Loucy (cell line): ENCODE measurements around the gene TTLL3.
A peak's percentile ranks its signal among the peaks of the same experiment; 100 is the strongest.

Experiments
- H2AFZ ChIP-seq: fragments of 200-600 bp; sonication (generic); 2 replicates; pipeline ENCODE4 v1.6.0; 2016; ENCODE audit warnings: antibody characterized with exemption, mild to moderate bottlenecking, low read length, moderate library complexity
- H3F3A ChIP-seq: fragments of 200-600 bp; 2 replicates; pipeline ENCODE4 v1.6.0; 2016; ENCODE audit warnings: antibody characterized with exemption, low read depth, mild to moderate bottlenecking
- H3K27me3 ChIP-seq: fragments of 200-600 bp; sonication (generic); 2 replicates; pipeline ENCODE4 v1.6.1; 2014; ENCODE audit warnings: low read length, mild to moderate bottlenecking; ENCODE audit not compliant: insufficient read depth, poor library complexity, severe bottlenecking
- H3K36me3 ChIP-seq: fragments of 200-600 bp; sonication (generic); 2 replicates; pipeline ENCODE4 v1.6.1; 2016; ENCODE audit warnings: low read length; ENCODE audit not compliant: insufficient read depth
- H3K4me1 ChIP-seq: fragments of 200-600 bp; sonication (generic); 2 replicates; pipeline ENCODE4 v1.5.1; 2014; ENCODE audit warnings: low read length, mild to moderate bottlenecking; ENCODE audit not compliant: insufficient read depth, poor library complexity, severe bottlenecking
- H3K4me2 ChIP-seq: fragments of 200-600 bp; sonication (generic); 2 replicates; pipeline ENCODE4 v1.6.0; 2014; ENCODE audit warnings: antibody characterized with exemption, low read length, low read depth, mild to moderate bottlenecking; ENCODE audit not compliant: poor library complexity, severe bottlenecking
- H3K4me3 ChIP-seq: fragments of 200-600 bp; sonication (generic); 2 replicates; pipeline ENCODE4 v1.5.1; 2014; ENCODE audit warnings: low read length, mild to moderate bottlenecking, mixed read lengths; ENCODE audit not compliant: poor library complexity, severe bottlenecking
- H3K79me2 ChIP-seq: fragments of 200-600 bp; sonication (generic); 2 replicates; pipeline ENCODE4 v1.6.1; 2014; ENCODE audit warnings: low read length; ENCODE audit not compliant: insufficient read depth
- H3K9ac ChIP-seq: fragments of 200-600 bp; sonication (generic); 2 replicates; pipeline ENCODE4 v1.6.0; 2014; ENCODE audit warnings: mild to moderate bottlenecking, low read depth, low read length, moderate library complexity; ENCODE audit not compliant: poor library complexity, severe bottlenecking
- H3K9me2 ChIP-seq: fragments of 200-600 bp; sonication (generic); replicated peaks from 2 replicates; pipeline ENCODE4 v1.6.1; 2016; ENCODE audit warnings: low read depth, low read length, mixed read lengths
- H3K9me3 ChIP-seq: fragments of 200-600 bp; sonication (generic); 2 replicates; pipeline ENCODE4 v1.6.1; 2014; ENCODE audit warnings: mild to moderate bottlenecking, antibody characterized with exemption, low read length, low read depth; ENCODE audit not compliant: insufficient read depth
- H4K20me1 ChIP-seq: fragments of 200-600 bp; sonication (generic); 2 replicates; pipeline ENCODE4 v1.6.0; 2014; ENCODE audit warnings: antibody characterized with exemption, low read length, mild to moderate bottlenecking; ENCODE audit not compliant: insufficient read depth, poor library complexity, severe bottlenecking
- EZH2phosphoT487 ChIP-seq: fragments of 200-600 bp; IDR thresholded peaks from 2 replicates; pipeline ENCODE4 v1.6.1; 2018; ENCODE audit warnings: antibody characterized with exemption, mild to moderate bottlenecking, moderate library complexity, borderline replicate concordance
- TF ChIP-seq, protein P1 (sequence below): fragments of 200-600 bp; sonication (generic); conservative IDR thresholded peaks from 2 replicates; pipeline ENCODE4 v1.5.1; 2014; ENCODE audit warnings: mild to moderate bottlenecking, antibody characterized with exemption, low read length

The TTLL3 gene

DNA sequence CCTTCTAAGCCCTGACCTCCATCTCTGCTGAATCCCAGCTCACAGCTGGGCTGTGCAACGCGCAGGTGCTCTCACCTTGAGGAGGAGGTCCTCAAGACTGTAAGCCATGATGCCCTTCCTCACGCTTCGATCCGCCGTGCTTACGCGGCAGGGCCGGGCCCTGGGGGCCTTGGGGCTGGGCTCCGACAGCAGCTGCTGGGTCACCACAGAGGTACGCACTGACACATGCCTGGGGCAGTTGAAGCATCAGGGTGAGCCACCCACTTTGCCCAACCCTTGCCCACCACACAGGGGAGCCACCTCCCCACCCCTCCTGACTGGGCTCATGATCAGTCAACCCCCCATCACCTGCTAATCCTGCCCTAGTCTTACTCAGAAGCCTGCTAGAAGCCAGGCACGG is 66.9 kb downstream of the TTLL3 start:
- Histone ChIP-seq H3K36me3 (no peaks in the 10 kb centered on the region), H3K4me1 (no peaks in the 10 kb centered on the region), H3K9me2 (no peaks in the 10 kb centered on the region), H2AFZ (no peak overlapping the region), H3K4me3 (no peak overlapping the region), H3K79me2 (no peaks in the 10 kb centered on the region), H3K9me3 (no peaks in the 10 kb centered on the region), H3K4me2 (no peak overlapping the region), H3K9ac (no peak overlapping the region), H3F3A (no peaks in the 10 kb centered on the region), H4K20me1 (no peaks in the 10 kb centered on the region), H3K27me3 (no peaks in the 10 kb centered on the region)
- TF ChIP-seq EZH2phosphoT487, result no peak
- TF ChIP-seq, protein P1, sequence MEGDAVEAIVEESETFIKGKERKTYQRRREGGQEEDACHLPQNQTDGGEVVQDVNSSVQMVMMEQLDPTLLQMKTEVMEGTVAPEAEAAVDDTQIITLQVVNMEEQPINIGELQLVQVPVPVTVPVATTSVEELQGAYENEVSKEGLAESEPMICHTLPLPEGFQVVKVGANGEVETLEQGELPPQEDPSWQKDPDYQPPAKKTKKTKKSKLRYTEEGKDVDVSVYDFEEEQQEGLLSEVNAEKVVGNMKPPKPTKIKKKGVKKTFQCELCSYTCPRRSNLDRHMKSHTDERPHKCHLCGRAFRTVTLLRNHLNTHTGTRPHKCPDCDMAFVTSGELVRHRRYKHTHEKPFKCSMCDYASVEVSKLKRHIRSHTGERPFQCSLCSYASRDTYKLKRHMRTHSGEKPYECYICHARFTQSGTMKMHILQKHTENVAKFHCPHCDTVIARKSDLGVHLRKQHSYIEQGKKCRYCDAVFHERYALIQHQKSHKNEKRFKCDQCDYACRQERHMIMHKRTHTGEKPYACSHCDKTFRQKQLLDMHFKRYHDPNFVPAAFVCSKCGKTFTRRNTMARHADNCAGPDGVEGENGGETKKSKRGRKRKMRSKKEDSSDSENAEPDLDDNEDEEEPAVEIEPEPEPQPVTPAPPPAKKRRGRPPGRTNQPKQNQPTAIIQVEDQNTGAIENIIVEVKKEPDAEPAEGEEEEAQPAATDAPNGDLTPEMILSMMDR, result peak; percentile 27

DNA sequence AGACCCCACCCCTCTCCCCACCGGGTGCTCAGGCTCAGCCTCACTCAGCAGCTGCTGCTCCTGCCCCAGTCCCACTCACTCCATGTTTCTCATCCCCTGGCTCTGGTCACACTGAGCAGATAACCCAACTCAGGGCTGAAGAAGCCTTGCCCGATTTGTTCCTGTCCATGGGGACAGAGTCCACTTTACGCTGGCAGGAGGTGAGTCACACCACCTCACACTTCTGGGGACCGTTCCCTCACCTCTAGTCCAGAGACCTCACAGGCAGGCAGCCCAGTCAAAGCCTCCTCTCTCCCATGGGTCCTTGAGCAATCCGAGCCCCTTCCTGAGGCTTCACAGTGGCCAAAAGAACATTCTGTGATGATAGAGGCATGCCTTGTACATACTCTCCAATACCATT is 68.6 kb downstream of the TTLL3 start:
- no peaks in the 10 kb centered on the region for H3K79me2 ChIP-seq
- no peaks in the 10 kb centered on the region for H3K36me3 ChIP-seq
- no peaks in the 10 kb centered on the region for H3F3A ChIP-seq
- no peaks in the 10 kb centered on the region for H3K4me1 ChIP-seq
- H2AFZ ChIP-seq, result no peak overlapping the region
- TF ChIP-seq, protein P1, result no peak
- no peak for TF ChIP-seq EZH2phosphoT487
- H3K27me3 ChIP-seq, result no peaks in the 10 kb centered on the region
- H3K9me3 ChIP-seq, result no peaks in the 10 kb centered on the region
- H3K9me2 ChIP-seq, result no peaks in the 10 kb centered on the region
- H3K4me2 ChIP-seq, result no peak overlapping the region
- no peaks in the 10 kb centered on the region for H4K20me1 ChIP-seq
- H3K4me3 ChIP-seq, result no peak overlapping the region
- no peak overlapping the region for H3K9ac ChIP-seq

DNA sequence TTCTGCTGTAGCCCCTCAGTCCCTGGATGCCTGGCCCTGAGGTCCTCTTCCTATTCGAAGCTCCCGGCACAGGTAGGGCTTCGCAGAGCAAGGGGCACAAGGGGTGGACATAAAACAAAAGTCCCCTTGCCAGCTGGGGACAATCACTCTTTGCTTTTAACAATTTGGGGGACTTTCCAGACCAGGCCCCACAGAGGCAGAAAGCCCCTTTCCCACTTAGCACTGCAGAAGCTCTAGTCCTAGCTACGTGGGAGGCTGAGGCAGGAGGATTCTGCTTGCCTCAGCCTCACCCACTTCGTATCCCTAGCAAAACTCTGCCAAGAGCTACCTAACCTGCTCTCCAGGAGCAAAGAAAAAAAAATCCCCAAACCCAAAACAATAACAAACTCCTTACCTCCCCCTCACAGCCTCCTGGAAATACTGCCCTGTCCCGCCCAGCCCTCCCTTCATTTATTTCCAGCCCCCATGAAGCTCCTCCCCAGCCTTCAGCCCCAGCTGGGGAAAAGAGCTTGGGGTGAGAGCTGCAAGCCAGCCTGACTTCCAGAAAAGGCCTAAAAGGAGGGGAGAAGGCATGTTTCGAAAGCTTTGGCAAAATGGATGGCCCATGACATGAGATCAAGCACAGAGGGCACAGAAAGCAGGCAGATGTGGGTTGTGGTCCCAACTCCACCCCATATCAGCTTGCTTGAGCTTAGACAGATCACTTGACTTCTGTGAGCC is 69.9 kb downstream of the TTLL3 start, which contains the start of gene CIDEC:
Gene CIDEC (minus strand): TSS at position 424 of the 720 bp plus-strand sequence. CDS start 1,767 bp downstream, outside the sequence.
- H3K9me2 ChIP-seq, result no peaks in the 10 kb centered on the region
- H3K79me2 ChIP-seq, result no peaks in the 10 kb centered on the region
- H3K36me3 ChIP-seq, result no peaks in the 10 kb centered on the region
- no peak within 1 kb of the TSS for H3K4me3 ChIP-seq
- no peaks in the 10 kb centered on the region for H4K20me1 ChIP-seq
- no peaks in the 10 kb centered on the region for H3K9me3 ChIP-seq
- TF ChIP-seq EZH2phosphoT487, result no peak
- TF ChIP-seq, protein P1, result no peak
- H3K27me3 ChIP-seq, result no peaks in the 10 kb centered on the region
- H3K4me1 ChIP-seq, result no peaks in the 10 kb centered on the region
- peak within 1 kb of the TSS; percentile 56; the same call in 1 of the 2 replicates for H2AFZ ChIP-seq
- H3K9ac ChIP-seq, result no peak within 1 kb of the TSS
- no peak within 1 kb of the TSS for H3K4me2 ChIP-seq
- no peaks in the 10 kb centered on the region for H3F3A ChIP-seq
